NT2/D1 (cell line): ENCODE data around the gene FARS2.

Experiments
- SUZ12 ChIP-seq: IDR thresholded peaks from 2 replicates; pipeline ENCODE4 v1.6.1; 2011; ENCODE audit not compliant: insufficient read length, insufficient read depth; ENCODE audit errors: extremely low read depth
- YY1 ChIP-seq: IDR thresholded peaks from 2 replicates; pipeline ENCODE4 v1.6.1; 2011; ENCODE audit not compliant: insufficient read length, insufficient read depth
- ZNF274 ChIP-seq: IDR thresholded peaks from 2 replicates; pipeline ENCODE4 v1.6.1; 2011; ENCODE audit warnings: mild to moderate bottlenecking, low read depth, low read length

DNA sequence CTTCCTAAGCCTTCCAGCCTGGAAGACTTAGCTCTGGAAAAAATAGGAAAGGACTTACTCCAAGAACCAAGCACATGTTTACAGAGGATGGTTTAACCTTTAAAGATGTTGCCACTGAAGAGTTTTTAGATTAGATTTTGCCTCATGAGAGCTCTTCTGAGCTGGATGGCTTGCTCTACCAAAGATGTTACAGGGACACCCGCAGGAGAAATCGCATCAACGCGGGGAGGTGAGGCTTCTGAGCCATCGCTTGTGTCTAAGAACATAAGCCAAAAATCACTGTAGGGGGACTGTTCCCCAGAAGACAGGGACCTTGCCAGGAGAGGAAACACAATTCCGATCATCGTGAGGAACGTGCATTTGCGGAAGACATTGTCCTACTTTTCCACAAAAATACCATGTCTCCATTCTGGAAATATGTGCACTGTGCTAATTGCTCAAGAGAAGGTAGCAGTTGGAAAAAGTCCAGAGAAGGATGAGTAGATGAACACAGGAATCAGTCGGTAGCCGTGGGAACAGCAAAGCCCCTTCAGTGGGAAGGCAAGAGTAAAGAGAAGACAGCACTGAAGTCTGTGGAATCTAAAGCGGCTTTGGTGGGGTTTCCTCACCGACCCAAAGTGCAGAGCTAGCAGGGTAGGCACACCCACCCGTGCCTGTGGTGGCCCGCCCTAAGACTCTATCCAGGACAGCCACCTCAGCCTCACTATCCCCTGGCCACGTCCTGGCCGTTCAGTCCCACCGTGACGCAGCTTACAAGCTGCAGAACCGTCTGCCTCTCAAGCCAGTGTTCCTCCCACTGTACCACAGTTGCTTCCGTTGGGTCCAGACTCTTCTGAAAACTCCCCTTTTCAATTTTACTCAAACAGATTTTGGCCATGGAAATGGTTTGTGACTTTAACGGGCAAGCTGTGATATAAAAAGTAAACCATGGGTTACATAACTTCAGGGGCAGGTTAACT, 410.6 kb downstream of the FARS2 start:
- no peak for TF ChIP-seq ZNF274
- TF ChIP-seq SUZ12 = no peak
- TF ChIP-seq YY1 = no peak
